Colonic mucosa (tissue), 4 donors: ENCODE results near the gene PRKCH. TPM values are rescaled to one million over a fixed set of nuclear protein-coding genes. Genes with fewer than 3 reads are reported as not detected.

Source experiments
- DNase-seq: peaks from one replicate; pipeline ENCODE4 v3.0.0-alpha.2; 2020
- H3K27ac ChIP-seq: fragments of 200-600 bp; one replicate; pipeline ENCODE4 v1.8.0; 2021
- H3K27me3 ChIP-seq: fragments of 200-600 bp; one replicate; pipeline ENCODE4 v1.8.0; 2021
- H3K36me3 ChIP-seq: fragments of 200-600 bp; one replicate; pipeline ENCODE4 v1.8.0; 2021
- H3K4me1 ChIP-seq: fragments of 200-600 bp; one replicate; pipeline ENCODE4 v1.8.0; 2021; ENCODE audit warnings: mild to moderate bottlenecking
- H3K4me3 ChIP-seq: fragments of 200-600 bp; one replicate; pipeline ENCODE4 v1.8.0; 2021
- H3K9ac ChIP-seq, 2 donors: one replicate each; pipeline ENCODE4 v1.7.0; 2013; ENCODE audit warnings: control low read depth in 2 of 2, low read depth in 2 of 2, low read length in 2 of 2
- H3K9me3 ChIP-seq: fragments of 200-600 bp; one replicate; pipeline ENCODE4 v1.8.0; 2021
- CTCF ChIP-seq: fragments of 200-600 bp; IDR thresholded peaks from one replicate; pipeline ENCODE4 v1.8.0; 2022; ENCODE audit warnings: antibody characterized with exemption, mild to moderate bottlenecking
- intact Hi-C: fragments of 100-400 bp; cut with DNase I; formaldehyde crosslinking; loops from one replicate; pipeline ENCODE4 v1.14.1; 2022
- total RNA-seq, 2 donors: library from RNA; stranded (reverse); fragmentation: NEBNext Ultra II Directional in 1 of 2; extraction: Animal tissue kit (Norgen Biotek cat#: 25700) in 1 of 2; gene quantifications; one replicate each; pipeline ENCODE4 v1.2.1, GENCODE V29; 2021
- donor health status: healthy.
- donor health status: DM: no; HTN: no; CAD: no.
- donor health status: DM: no; HTN: no; CAD: no.

PRKCH gene
- total RNA-seq, 2 donors from 2014 or later = 11.4 to 11.5 TPM

GRCh38 chr14:61459229-61459628 is 137.8 kb downstream of the PRKCH start:
- no peaks in the 10 kb centered on the region for H3K9me3 ChIP-seq
- intact Hi-C loops = loop anchor here (5.0 kb wide), 1 partner anchor 162 kb away; no protein-coding TSS in a partner anchor
- H3K4me1 ChIP-seq = peaks cover 10% of the 10 kb centered on the region
- H3K36me3 ChIP-seq = no peaks in the 10 kb centered on the region
- H3K27ac ChIP-seq = no peak overlapping the region
- no peak overlapping the region for H3K4me3 ChIP-seq
- no peak for TF ChIP-seq CTCF
- no peak for DNase-seq
- no peak overlapping the region for H3K9ac ChIP-seq
- no peaks in the 10 kb centered on the region for H3K27me3 ChIP-seq

GRCh38 chr14:61460063-61460462 is 138.7 kb downstream of the PRKCH start:
- H3K9ac ChIP-seq = no peak overlapping the region
- no peak overlapping the region for H3K4me3 ChIP-seq
- no peaks in the 10 kb centered on the region for H3K27me3 ChIP-seq
- no peaks in the 10 kb centered on the region for H3K36me3 ChIP-seq
- H3K4me1 ChIP-seq = peaks cover 10% of the 10 kb centered on the region
- H3K9me3 ChIP-seq = no peaks in the 10 kb centered on the region
- TF ChIP-seq CTCF = no peak
- DNase-seq = no peak
- no peak overlapping the region for H3K27ac ChIP-seq
- intact Hi-C loops = loop anchor here (2.0 to 5.0 kb wide), 2 partner anchors 272 to 381 kb away; no protein-coding TSS in a partner anchor

- no peak overlapping the region for H3K9ac ChIP-seq
- H3K9me3 ChIP-seq = no peaks in the 10 kb centered on the region
- H3K36me3 ChIP-seq = no peaks in the 10 kb centered on the region
- intact Hi-C loops = loop anchor here (2.0 to 5.0 kb wide), 2 partner anchors 271 to 380 kb away; no protein-coding TSS in a partner anchor
- no peak overlapping the region for H3K27ac ChIP-seq
- no peak for TF ChIP-seq CTCF
- H3K27me3 ChIP-seq = no peaks in the 10 kb centered on the region
- no peak overlapping the region for H3K4me3 ChIP-seq
- H3K4me1 ChIP-seq = peaks cover 10% of the 10 kb centered on the region
- no peak for DNase-seq
These were observed 139.6 kb downstream of the PRKCH start for GRCh38 chr14:61460718-61461611.

- Histone ChIP-seq H3K27ac (no peak overlapping the region), H3K36me3 (no peaks in the 10 kb centered on the region), H3K4me1 (peaks cover 10% of the 10 kb centered on the region), H3K9ac (no peak overlapping the region), H3K9me3 (no peaks in the 10 kb centered on the region), H3K4me3 (no peak overlapping the region), H3K27me3 (no peaks in the 10 kb centered on the region)
- intact Hi-C loops = loop anchor here (2.0 to 5.0 kb wide), 2 partner anchors 270 to 379 kb away; no protein-coding TSS in a partner anchor
- TF ChIP-seq CTCF = peak; percentile 77
- peak; percentile 59 for DNase-seq
These were observed 140.5 kb downstream of the PRKCH start for GRCh38 chr14:61461808-61462275.

GRCh38 chr14:61462566-61463193 is 141.3 kb downstream of the PRKCH start:
- H3K9me3 ChIP-seq = no peaks in the 10 kb centered on the region
- no peaks in the 10 kb centered on the region for H3K27me3 ChIP-seq
- H3K36me3 ChIP-seq = no peaks in the 10 kb centered on the region
- TF ChIP-seq CTCF = no peak
- intact Hi-C loops = loop anchor here (5.0 kb wide), 1 partner anchor 270 kb away; no protein-coding TSS in a partner anchor
- H3K9ac ChIP-seq = no peak overlapping the region
- peak; percentile 50 for DNase-seq
- no peak overlapping the region for H3K27ac ChIP-seq
- no peak overlapping the region for H3K4me3 ChIP-seq
- H3K4me1 ChIP-seq = peaks cover 10% of the 10 kb centered on the region
